ENCODE data around the gene THAP3. TPM values are rescaled to one million over a fixed set of nuclear protein-coding genes. Genes with fewer than 3 reads are reported as not detected.
A peak's percentile ranks its signal among the peaks of the same experiment; 100 is the strongest.

Gene THAP3
- total and polyA plus RNA-seq, 2 experiments from 2014 or later: 15.1 to 23.8 TPM

DNA sequence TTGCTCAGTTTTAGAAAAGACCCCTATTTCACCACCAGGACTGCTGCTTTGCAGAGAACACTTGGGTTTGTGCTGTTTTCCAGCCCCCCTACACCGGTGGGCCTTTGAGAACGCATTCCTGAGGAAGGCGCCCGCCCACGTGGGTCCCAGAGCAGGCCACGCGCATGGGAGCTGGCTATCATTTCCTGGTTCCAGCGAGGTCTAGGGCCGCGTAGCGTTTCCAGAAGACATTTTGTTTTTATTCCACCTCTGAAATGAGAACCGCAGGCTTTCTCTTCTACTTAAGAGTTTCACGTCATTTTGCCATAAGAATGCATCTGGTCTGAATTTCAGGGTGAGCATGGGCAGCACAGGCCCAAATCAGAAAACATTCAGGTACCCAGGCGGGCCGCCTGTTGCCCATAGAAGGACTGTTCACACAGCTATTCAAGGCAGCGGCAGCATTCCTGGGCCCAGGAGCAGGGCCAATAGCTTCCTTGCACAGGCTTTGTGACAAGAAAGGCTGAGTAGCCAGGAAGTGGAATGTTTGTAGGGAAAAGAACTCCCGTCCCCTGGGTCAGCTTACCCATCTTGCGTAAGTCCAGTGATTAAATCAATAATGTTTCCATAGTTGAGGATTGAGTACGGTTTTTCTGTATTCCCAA is 20.6 kb upstream of the THAP3 start:
- Histone ChIP-seq H3K4me3 (peak overlapping the region; percentile 98), H4K20me1 (replicated peaks; ENCODE audit: insufficient read depth) (peaks cover 22% of the 10 kb centered on the region), H3K4me2 (peak overlapping the region; percentile 81), H3K27ac (ENCODE audit: low read depth) (peak overlapping the region; percentile 94), H3K4me1 (ENCODE audit: insufficient read depth) (peaks cover 9% of the 10 kb centered on the region), H3K36me3 (ENCODE audit: insufficient read depth) (no peaks in the 10 kb centered on the region), H3K79me2 (replicated peaks; ENCODE audit: insufficient read depth) (peaks cover 29% of the 10 kb centered on the region), H3K27me3 (ENCODE audit: insufficient read depth) (peaks cover 5% of the 10 kb centered on the region; the same call in 1 of the 2 replicates), H2AFZ (peak overlapping the region; percentile 1; the same call in 1 of the 2 replicates), H3K9me2 (ENCODE audit: insufficient read depth) (no peaks in the 10 kb centered on the region), H3F3A (replicated peaks; ENCODE audit: low read depth) (peaks cover 10% of the 10 kb centered on the region; the same call in 1 of the 2 replicates)
- TF ChIP-seq ZNF114 (CRISPR knock-in tag; IDR thresholded peaks at IDR 0.05) (no peak), CREB1 (CRISPR knock-in tag; IDR thresholded peaks at IDR 0.05; ENCODE audit: low read depth) (no peak; the same call in 1 of the 2 replicates), EZH2phosphoT487 (IDR thresholded peaks at IDR 0.05; ENCODE audit: unreplicated experiment) (no peak), EZH2 (IDR thresholded peaks at IDR 0.05; ENCODE audit: low read depth, unreplicated experiment) (no peak), STAT1 (IDR thresholded peaks at IDR 0.05; ENCODE audit: unreplicated experiment) (no peak), POLR2AphosphoS5 (IDR thresholded peaks at IDR 0.05; ENCODE audit: low read depth) (peak; percentile 62), ZNF462 (CRISPR knock-in tag; IDR thresholded peaks at IDR 0.05) (no peak)
- TF ChIP-seq, protein P1, sequence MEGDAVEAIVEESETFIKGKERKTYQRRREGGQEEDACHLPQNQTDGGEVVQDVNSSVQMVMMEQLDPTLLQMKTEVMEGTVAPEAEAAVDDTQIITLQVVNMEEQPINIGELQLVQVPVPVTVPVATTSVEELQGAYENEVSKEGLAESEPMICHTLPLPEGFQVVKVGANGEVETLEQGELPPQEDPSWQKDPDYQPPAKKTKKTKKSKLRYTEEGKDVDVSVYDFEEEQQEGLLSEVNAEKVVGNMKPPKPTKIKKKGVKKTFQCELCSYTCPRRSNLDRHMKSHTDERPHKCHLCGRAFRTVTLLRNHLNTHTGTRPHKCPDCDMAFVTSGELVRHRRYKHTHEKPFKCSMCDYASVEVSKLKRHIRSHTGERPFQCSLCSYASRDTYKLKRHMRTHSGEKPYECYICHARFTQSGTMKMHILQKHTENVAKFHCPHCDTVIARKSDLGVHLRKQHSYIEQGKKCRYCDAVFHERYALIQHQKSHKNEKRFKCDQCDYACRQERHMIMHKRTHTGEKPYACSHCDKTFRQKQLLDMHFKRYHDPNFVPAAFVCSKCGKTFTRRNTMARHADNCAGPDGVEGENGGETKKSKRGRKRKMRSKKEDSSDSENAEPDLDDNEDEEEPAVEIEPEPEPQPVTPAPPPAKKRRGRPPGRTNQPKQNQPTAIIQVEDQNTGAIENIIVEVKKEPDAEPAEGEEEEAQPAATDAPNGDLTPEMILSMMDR (conservative IDR thresholded peaks at IDR 0.05; ENCODE audit: low read depth in 2 of 2): no peak
- TF ChIP-seq, protein P2, sequence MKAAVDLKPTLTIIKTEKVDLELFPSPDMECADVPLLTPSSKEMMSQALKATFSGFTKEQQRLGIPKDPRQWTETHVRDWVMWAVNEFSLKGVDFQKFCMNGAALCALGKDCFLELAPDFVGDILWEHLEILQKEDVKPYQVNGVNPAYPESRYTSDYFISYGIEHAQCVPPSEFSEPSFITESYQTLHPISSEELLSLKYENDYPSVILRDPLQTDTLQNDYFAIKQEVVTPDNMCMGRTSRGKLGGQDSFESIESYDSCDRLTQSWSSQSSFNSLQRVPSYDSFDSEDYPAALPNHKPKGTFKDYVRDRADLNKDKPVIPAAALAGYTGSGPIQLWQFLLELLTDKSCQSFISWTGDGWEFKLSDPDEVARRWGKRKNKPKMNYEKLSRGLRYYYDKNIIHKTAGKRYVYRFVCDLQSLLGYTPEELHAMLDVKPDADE (IDR thresholded peaks at IDR 0.05): no peak
- DNase-seq (ENCODE audit: low spot score) (peak; percentile 93), ATAC-seq (peak; percentile 49)
- peaks cover 20% of the 10 kb centered on the region for H3K4me1 Mint-ChIP-seq
- no peaks in the 10 kb centered on the region for H3K9me3 Mint-ChIP-seq
- peaks cover 18% of the 10 kb centered on the region; the same call in 2 of the 3 replicates for H3K36me3 Mint-ChIP-seq (ENCODE audit: low read depth)
- peak overlapping the region; percentile 73 for H3K4me3 Mint-ChIP-seq
- H3K27me3 Mint-ChIP-seq (ENCODE audit: insufficient read depth, low read depth, poor library complexity): peaks cover 20% of the 10 kb centered on the region
- H3K27ac Mint-ChIP-seq: peak overlapping the region; percentile 97

All from GM23338 (cell line).